ENCODE data around the gene EDDM13.

Gene EDDM13

GRCh38 chr19:56295531-56296455 lies 23.2 kb downstream of the EDDM13 start:
- TF ChIP-seq ZNF70 (CRISPR knock-in tag; IDR thresholded peaks at IDR 0.05), result no peak
- TF ChIP-seq RARB (CRISPR knock-in tag; IDR thresholded peaks at IDR 0.05), result no peak
- TF ChIP-seq BACH2 (CRISPR knock-in tag; IDR thresholded peaks at IDR 0.05; ENCODE audit: borderline replicate concordance), result no peak
- no peak for ATAC-seq

DNA sequence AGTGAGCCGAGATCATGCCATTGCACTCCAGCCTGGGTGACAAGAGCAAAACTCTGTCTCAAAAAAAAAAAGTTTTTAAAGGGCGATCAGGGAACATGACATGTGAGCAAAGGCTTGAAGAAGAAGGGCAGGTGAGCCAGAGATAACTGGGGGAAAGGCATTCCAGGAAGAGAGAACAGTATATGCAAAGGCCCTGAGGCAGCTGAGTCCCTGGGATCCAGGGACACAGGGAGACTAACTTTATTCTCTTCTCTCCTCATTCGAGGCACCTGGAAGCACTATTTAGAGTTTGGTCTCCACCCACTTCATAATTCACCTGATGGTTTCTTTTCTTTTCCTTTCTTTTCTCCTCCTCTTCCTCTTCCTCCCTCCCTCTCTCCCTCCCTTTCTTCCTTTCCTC lies 24.5 kb downstream of the EDDM13 start:
- TF ChIP-seq ZNF565 (CRISPR knock-in tag; conservative IDR thresholded peaks at IDR 0.05; ENCODE audit: low read depth) (no peak), GLIS3 (CRISPR knock-in tag; IDR thresholded peaks at IDR 0.05) (no peak), ZFP3 (CRISPR knock-in tag; IDR thresholded peaks at IDR 0.05) (no peak), ZNF8 (CRISPR knock-in tag; IDR thresholded peaks at IDR 0.05) (no peak), TOX (CRISPR knock-in tag; IDR thresholded peaks at IDR 0.05; ENCODE audit: borderline replicate concordance) (no peak), OSR1 (CRISPR knock-in tag; IDR thresholded peaks at IDR 0.05) (no peak), RARB (CRISPR knock-in tag; IDR thresholded peaks at IDR 0.05) (no peak), ZFP30 (CRISPR knock-in tag; IDR thresholded peaks at IDR 0.05) (no peak), ZC3H10 (CRISPR knock-in tag; IDR thresholded peaks at IDR 0.05) (no peak), POU6F1 (CRISPR knock-in tag; IDR thresholded peaks at IDR 0.05; ENCODE audit: borderline replicate concordance, low read depth) (no peak), ISL1 (CRISPR knock-in tag; IDR thresholded peaks at IDR 0.05) (no peak), TSHZ2 (CRISPR knock-in tag; IDR thresholded peaks at IDR 0.05) (no peak), PPARA (CRISPR knock-in tag; IDR thresholded peaks at IDR 0.05; ENCODE audit: borderline replicate concordance) (no peak), CSDC2 (CRISPR knock-in tag; IDR thresholded peaks at IDR 0.05) (no peak)
- TF ChIP-seq, protein P1, sequence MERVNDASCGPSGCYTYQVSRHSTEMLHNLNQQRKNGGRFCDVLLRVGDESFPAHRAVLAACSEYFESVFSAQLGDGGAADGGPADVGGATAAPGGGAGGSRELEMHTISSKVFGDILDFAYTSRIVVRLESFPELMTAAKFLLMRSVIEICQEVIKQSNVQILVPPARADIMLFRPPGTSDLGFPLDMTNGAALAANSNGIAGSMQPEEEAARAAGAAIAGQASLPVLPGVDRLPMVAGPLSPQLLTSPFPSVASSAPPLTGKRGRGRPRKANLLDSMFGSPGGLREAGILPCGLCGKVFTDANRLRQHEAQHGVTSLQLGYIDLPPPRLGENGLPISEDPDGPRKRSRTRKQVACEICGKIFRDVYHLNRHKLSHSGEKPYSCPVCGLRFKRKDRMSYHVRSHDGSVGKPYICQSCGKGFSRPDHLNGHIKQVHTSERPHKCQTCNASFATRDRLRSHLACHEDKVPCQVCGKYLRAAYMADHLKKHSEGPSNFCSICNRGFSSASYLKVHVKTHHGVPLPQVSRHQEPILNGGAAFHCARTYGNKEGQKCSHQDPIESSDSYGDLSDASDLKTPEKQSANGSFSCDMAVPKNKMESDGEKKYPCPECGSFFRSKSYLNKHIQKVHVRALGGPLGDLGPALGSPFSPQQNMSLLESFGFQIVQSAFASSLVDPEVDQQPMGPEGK (CRISPR knock-in tag; IDR thresholded peaks at IDR 0.05; ENCODE audit: borderline replicate concordance), result no peak
- ATAC-seq, result no peak

DNA sequence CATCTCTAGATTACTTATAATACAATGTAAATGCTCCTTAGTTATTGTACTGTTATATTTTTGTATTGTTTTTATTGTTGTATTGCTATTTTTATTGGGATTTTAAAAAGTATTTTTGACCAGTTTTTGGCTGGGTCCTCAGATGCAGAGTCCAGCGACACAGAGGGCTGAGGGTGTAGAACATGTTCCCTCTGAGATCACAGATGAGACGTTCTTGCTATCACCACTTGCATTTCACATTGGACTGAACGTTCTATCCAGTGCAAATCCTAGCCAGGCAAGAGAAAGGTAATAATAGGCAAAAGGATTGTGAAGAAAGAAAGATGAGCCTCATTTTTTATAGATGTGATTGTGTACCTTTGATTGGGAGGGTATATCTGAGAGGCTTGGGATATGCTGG lies 27.1 kb downstream of the EDDM13 start:
- no peak for TF ChIP-seq ZC3H10 (CRISPR knock-in tag; IDR thresholded peaks at IDR 0.05)
- TF ChIP-seq ZFP30 (CRISPR knock-in tag; IDR thresholded peaks at IDR 0.05), result no peak
- TF ChIP-seq POU6F1 (CRISPR knock-in tag; IDR thresholded peaks at IDR 0.05; ENCODE audit: borderline replicate concordance, low read depth), result no peak
- no peak for TF ChIP-seq OSR1 (CRISPR knock-in tag; IDR thresholded peaks at IDR 0.05)
- TF ChIP-seq ZFP3 (CRISPR knock-in tag; IDR thresholded peaks at IDR 0.05), result no peak
- no peak for TF ChIP-seq TOX (CRISPR knock-in tag; IDR thresholded peaks at IDR 0.05; ENCODE audit: borderline replicate concordance)
- TF ChIP-seq ZNF8 (CRISPR knock-in tag; IDR thresholded peaks at IDR 0.05), result no peak
- no peak for TF ChIP-seq PPARA (CRISPR knock-in tag; IDR thresholded peaks at IDR 0.05; ENCODE audit: borderline replicate concordance)
- ATAC-seq, result no peak

- ATAC-seq, result no peak
- no peak for TF ChIP-seq ZFP3 (CRISPR knock-in tag; IDR thresholded peaks at IDR 0.05)
- no peak for TF ChIP-seq BACH2 (CRISPR knock-in tag; IDR thresholded peaks at IDR 0.05; ENCODE audit: borderline replicate concordance)
- TF ChIP-seq ZNF70 (CRISPR knock-in tag; IDR thresholded peaks at IDR 0.05), result no peak
- no peak for TF ChIP-seq CSRNP3 (CRISPR knock-in tag; IDR thresholded peaks at IDR 0.05)
- TF ChIP-seq CREB5 (CRISPR knock-in tag; IDR thresholded peaks at IDR 0.05; ENCODE audit: low read depth), result no peak
- no peak for TF ChIP-seq ESRRG (CRISPR knock-in tag; IDR thresholded peaks at IDR 0.05)
- TF ChIP-seq, protein P1 (CRISPR knock-in tag; IDR thresholded peaks at IDR 0.05; ENCODE audit: borderline replicate concordance), result no peak
- TF ChIP-seq ZNF8 (CRISPR knock-in tag; IDR thresholded peaks at IDR 0.05), result no peak
- no peak for TF ChIP-seq SNAI2 (CRISPR knock-in tag; IDR thresholded peaks at IDR 0.05)
- TF ChIP-seq RARB (CRISPR knock-in tag; IDR thresholded peaks at IDR 0.05), result no peak
- TF ChIP-seq GLIS3 (CRISPR knock-in tag; IDR thresholded peaks at IDR 0.05), result no peak
- no peak for TF ChIP-seq ZFP30 (CRISPR knock-in tag; IDR thresholded peaks at IDR 0.05)
- no peak for TF ChIP-seq PPARA (CRISPR knock-in tag; IDR thresholded peaks at IDR 0.05; ENCODE audit: borderline replicate concordance)
- TF ChIP-seq CSDC2 (CRISPR knock-in tag; IDR thresholded peaks at IDR 0.05), result no peak
Observed at GRCh38 chr19:56301155-56301554, 28.6 kb downstream of the EDDM13 start.

Data from SK-N-SH treated with all-trans-retinoic acid at 6 μM for 48 hours (cell line).